Activated CD8-positive, alpha-beta T cell treated with anti-CD3 and anti-CD28 coated beads for 36 hours (primary cell): ENCODE results near the gene MYO1H. TPM values are rescaled to one million over a fixed set of nuclear protein-coding genes. Genes with fewer than 3 reads are reported as not detected.
A peak's percentile ranks its signal among the peaks of the same experiment; 100 is the strongest.

ENCODE experiments used
- ATAC-seq: fragments of 200-7000 bp; cut with Tn5 transposase; one replicate; pipeline ENCODE4 v1.10.0; 2021; ENCODE audit warnings: mild to moderate bottlenecking, moderate library complexity
- CTCF ChIA-PET: fragments of 350-600 bp; sonication (Branson Sonifier 250); formaldehyde crosslinking; loops from one replicate; lab custom pipeline; 2021; ENCODE audit warnings: antibody characterized with exemption; lab: Charles Lee
- POLR2A ChIA-PET: fragments of 350-600 bp; sonication (Branson Sonifier 250); formaldehyde crosslinking; loops from one replicate; lab custom pipeline; 2021; ENCODE audit warnings: antibody characterized with exemption; lab: Charles Lee
- DNase-seq: peaks from one replicate; pipeline ENCODE4 v3.0.0-alpha.2; 2020
- H3K27ac Mint-ChIP-seq: one replicate; pipeline ENCODE4 v1.8.0; 2021; ENCODE audit warnings: mild to moderate bottlenecking, mixed read lengths
- H3K27me3 Mint-ChIP-seq: one replicate; pipeline ENCODE4 v1.8.0; 2021; ENCODE audit warnings: mixed read lengths
- H3K36me3 Mint-ChIP-seq: one replicate; pipeline ENCODE4 v1.8.0; 2021; ENCODE audit warnings: low read depth, mixed read lengths
- H3K4me1 Mint-ChIP-seq: one replicate; pipeline ENCODE4 v1.8.0; 2021; ENCODE audit warnings: low read depth, mixed read lengths
- H3K4me3 Mint-ChIP-seq: one replicate; pipeline ENCODE4 v1.8.0; 2021; ENCODE audit warnings: mild to moderate bottlenecking, moderate library complexity, mixed read lengths
- H3K9me3 Mint-ChIP-seq: one replicate; pipeline ENCODE4 v1.8.0; 2021; ENCODE audit warnings: mixed read lengths
- intact Hi-C: fragments of 100-400 bp; cut with micrococcal nuclease; formaldehyde crosslinking; loops from one replicate; pipeline ENCODE4 v1.10.0; 2022
- total RNA-seq, 2 experiments: library from RNA; stranded (reverse); gene quantifications; one replicate each; pipeline ENCODE4 v1.2.3, GENCODE V29; 2021
- TF ChIP-seq, protein P1 (sequence below): fragments of 200-600 bp; IDR thresholded peaks from one replicate; pipeline ENCODE4 v1.8.0; 2022; ENCODE audit warnings: antibody characterized with exemption, mild to moderate bottlenecking

Gene MYO1H
- total RNA-seq, 2 experiments from 2014 or later, result not detected

DNA sequence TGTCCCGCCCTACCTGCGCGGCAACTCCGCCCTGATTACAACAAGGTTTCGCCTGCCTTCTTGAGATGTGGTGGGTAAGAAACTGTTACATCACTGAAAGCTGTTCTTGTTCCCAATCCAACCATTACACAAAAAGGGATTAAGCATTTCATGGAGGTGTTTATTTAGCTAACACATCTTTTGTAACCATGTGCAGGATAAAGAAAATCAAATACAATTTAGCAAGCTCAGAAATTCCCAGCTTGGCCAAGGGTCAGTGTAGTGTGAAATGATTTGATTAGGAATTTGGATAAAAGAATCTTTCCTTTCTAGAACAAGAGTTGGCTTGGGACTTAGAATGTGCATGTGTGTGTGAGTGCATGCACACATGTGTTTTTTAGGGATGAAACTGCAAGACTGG lies 44.9 kb upstream of the MYO1H start:
- Mint-ChIP-seq H3K4me3 (no peak overlapping the region), H3K36me3 (no peaks in the 10 kb centered on the region), H3K27ac (no peak overlapping the region), H3K4me1 (no peaks in the 10 kb centered on the region), H3K9me3 (no peaks in the 10 kb centered on the region), H3K27me3 (peaks cover 27% of the 10 kb centered on the region)
- DNase-seq (no peak), ATAC-seq (no peak)
- intact Hi-C loops, result no loop called here
- CTCF ChIA-PET, result interaction anchor here (0.7 to 1.4 kb wide), 4 partner anchors 16 to 91 kb away, joined by 3 to 4 read pairs (median 3); no protein-coding TSS in a partner anchor
- TF ChIP-seq, protein P1, sequence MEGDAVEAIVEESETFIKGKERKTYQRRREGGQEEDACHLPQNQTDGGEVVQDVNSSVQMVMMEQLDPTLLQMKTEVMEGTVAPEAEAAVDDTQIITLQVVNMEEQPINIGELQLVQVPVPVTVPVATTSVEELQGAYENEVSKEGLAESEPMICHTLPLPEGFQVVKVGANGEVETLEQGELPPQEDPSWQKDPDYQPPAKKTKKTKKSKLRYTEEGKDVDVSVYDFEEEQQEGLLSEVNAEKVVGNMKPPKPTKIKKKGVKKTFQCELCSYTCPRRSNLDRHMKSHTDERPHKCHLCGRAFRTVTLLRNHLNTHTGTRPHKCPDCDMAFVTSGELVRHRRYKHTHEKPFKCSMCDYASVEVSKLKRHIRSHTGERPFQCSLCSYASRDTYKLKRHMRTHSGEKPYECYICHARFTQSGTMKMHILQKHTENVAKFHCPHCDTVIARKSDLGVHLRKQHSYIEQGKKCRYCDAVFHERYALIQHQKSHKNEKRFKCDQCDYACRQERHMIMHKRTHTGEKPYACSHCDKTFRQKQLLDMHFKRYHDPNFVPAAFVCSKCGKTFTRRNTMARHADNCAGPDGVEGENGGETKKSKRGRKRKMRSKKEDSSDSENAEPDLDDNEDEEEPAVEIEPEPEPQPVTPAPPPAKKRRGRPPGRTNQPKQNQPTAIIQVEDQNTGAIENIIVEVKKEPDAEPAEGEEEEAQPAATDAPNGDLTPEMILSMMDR, result no peak
- POLR2A ChIA-PET, result interaction anchor here (0.7 kb wide), 1 partner anchor 11 kb away, joined by 3 read pairs; no protein-coding TSS in a partner anchor

DNA sequence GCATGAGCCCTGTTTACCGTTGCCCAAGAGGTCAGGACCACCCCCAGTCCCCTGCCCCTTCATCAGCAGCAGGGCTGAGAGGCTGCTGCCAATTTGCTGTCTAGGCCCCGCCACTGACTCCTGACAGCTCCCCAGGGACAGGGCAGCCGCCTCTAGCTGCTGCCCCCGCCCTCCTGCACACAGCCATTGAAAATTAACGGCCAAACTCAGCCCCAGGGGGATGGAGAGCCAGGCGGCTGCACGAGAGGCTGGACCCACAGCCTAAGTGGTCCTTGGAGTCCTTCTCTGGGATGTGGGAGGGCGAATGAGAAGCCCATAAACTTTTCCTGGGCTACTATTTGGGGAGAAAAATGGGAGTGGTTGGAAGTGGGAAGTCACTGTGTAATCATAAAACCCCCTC lies 43.2 kb upstream of the MYO1H start:
- no peaks in the 10 kb centered on the region for H3K9me3 Mint-ChIP-seq
- H3K4me3 Mint-ChIP-seq, result no peak overlapping the region
- no peaks in the 10 kb centered on the region for H3K36me3 Mint-ChIP-seq
- ChIA-PET CTCF (no interaction called here), POLR2A (interaction anchor here (0.6 kb wide), 1 partner anchor 929 kb away, joined by 3 read pairs; no protein-coding TSS in a partner anchor)
- intact Hi-C loops, result no loop called here
- peaks cover 2% of the 10 kb centered on the region for H3K4me1 Mint-ChIP-seq
- TF ChIP-seq, protein P1, result no peak
- DNase-seq (no peak), ATAC-seq (no peak)
- H3K27me3 Mint-ChIP-seq, result peaks cover 41% of the 10 kb centered on the region
- H3K27ac Mint-ChIP-seq, result no peak overlapping the region

DNA sequence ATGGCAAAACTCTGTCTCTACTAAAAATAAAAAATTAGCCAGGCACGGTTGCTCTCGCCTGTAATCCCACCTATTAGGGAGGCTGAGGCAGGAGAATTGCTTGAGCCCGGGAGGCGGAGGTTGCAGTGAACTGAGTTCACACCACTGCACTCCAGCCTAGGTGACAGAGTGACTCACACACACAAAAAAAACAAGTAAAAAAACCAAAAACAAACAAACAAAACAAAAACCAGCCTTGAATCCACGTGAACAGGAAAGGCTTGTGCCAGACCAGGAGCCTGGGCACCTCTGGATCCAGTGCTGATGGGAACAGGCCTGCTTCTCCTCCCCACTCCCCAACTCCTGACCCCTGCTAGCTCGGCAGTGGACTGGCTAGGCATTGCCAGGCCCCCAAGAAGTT lies 42.2 kb upstream of the MYO1H start:
- Mint-ChIP-seq H3K4me3 (no peak overlapping the region), H3K4me1 (peaks cover 5% of the 10 kb centered on the region), H3K27me3 (peaks cover 47% of the 10 kb centered on the region), H3K9me3 (no peaks in the 10 kb centered on the region), H3K36me3 (no peaks in the 10 kb centered on the region), H3K27ac (no peak overlapping the region)
- intact Hi-C loops, result no loop called here
- ChIA-PET POLR2A (interaction anchor here (1.3 kb wide), 1 partner anchor 12 kb away, joined by 3 read pairs; no protein-coding TSS in a partner anchor), CTCF (no interaction called here)
- TF ChIP-seq, protein P1, result no peak
- DNase-seq, result no peak
- no peak for ATAC-seq

DNA sequence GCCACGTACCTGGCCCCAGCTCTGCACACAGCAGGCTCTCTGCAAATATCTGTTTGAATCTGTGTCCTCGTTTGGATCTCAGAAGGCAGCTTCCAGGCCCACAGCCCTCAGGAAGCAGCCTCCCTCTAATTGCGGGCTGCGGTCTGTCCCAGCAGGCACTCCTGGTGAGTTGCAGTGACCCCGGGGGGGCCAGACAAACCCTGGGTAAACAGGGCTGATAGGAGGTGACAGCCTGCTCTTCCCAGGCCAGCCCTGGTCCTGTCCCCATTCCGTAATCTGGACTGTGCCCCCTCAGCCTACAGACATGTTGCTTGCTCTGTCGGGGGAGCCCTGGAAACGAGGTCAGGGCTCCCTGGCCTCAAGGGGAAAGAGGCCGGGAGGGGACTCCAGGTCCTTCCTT lies 40.6 kb upstream of the MYO1H start:
- DNase-seq, result no peak
- CTCF ChIA-PET, result no interaction called here
- Mint-ChIP-seq H3K27ac (no peak overlapping the region), H3K9me3 (no peaks in the 10 kb centered on the region), H3K4me3 (no peak overlapping the region), H3K27me3 (peaks cover 57% of the 10 kb centered on the region), H3K4me1 (peaks cover 9% of the 10 kb centered on the region), H3K36me3 (no peaks in the 10 kb centered on the region)
- intact Hi-C loops, result no loop called here
- TF ChIP-seq, protein P1, result no peak
- POLR2A ChIA-PET, result no interaction called here
- no peak for ATAC-seq

DNA sequence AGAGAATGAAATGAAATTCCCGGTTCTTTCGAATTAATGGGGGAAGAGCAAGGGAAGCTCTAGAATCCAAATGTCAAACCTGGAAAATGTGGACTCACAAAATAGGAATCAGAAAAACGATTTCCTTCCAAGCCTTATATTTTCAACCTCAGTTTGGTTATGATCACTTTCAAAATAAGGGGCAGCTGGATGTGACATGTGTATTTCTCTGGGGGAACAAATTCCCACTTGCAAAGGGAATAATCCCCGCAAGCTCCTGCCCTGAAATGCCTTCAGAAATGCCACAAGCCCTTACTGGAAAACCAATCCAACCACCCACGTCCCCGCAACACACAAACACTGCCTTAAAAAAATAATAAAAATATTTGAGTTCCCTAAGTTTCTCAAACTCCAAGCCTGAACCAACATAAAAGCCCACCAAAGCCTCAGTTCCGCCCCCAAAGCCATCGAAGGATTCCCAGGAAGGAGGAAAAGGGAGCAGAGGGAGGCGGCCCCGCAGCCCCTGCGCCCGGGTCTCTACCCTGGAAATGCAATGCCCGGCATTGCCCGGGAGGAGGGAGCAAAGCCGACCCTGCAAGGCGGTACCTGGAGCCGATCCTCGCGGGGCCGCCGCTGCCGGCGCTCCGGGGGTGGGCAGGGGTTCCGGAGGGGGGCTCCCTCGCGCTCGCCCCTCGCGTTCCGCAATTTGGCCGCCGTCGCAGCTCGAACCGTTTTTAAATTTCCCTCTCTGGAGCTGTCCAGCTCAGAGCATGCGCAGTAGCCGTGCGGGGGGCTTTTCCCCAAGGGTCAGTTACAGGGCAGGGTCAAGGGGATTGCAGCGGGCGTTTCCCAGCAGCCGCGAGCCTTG lies 38.9 kb upstream of the MYO1H start, which contains the start of gene FOXN4:
Gene FOXN4, minus strand, starts transcription at position 751 of the 847 bp plus-strand sequence. CDS start 963 bp downstream, outside the sequence.
- no peak within 1 kb of the TSS for H3K27ac Mint-ChIP-seq
- no peaks in the 10 kb centered on the region for H3K36me3 Mint-ChIP-seq
- TF ChIP-seq, protein P1, result no peak
- ChIA-PET POLR2A (no interaction called here), CTCF (interaction anchor here (1.2 kb wide), 1 partner anchor 38 kb away, joined by 3 read pairs; no protein-coding TSS in a partner anchor)
- DNase-seq, result no peak
- H3K27me3 Mint-ChIP-seq, result peaks cover 56% of the 10 kb centered on the region
- H3K4me1 Mint-ChIP-seq, result peaks cover 9% of the 10 kb centered on the region
- no peaks in the 10 kb centered on the region for H3K9me3 Mint-ChIP-seq
- ATAC-seq, result no peak
- peak within 1 kb of the TSS; percentile 72 for H3K4me3 Mint-ChIP-seq
- intact Hi-C loops, result no loop called here
